ENCODE results near the gene IL17RE. TPM values are rescaled to one million over a fixed set of nuclear protein-coding genes. Genes with fewer than 3 reads are reported as not detected.

The IL17RE gene
- total and polyA plus RNA-seq, 2 experiments from 2014 or later = 1.1 to 3.4 TPM

GRCh38 chr3:9897408-9898372 is 5.0 kb upstream of the IL17RE start (continued):
- TF ChIP-seq ZNF462 (CRISPR knock-in tag; IDR thresholded peaks at IDR 0.05) = no peak
- TF ChIP-seq POLR2AphosphoS5 (IDR thresholded peaks at IDR 0.05; ENCODE audit: low read depth) = no peak
- TF ChIP-seq EZH2phosphoT487 (IDR thresholded peaks at IDR 0.05; ENCODE audit: unreplicated experiment) = no peak
- no peak for TF ChIP-seq ZNF114 (CRISPR knock-in tag; IDR thresholded peaks at IDR 0.05)

- Mint-ChIP-seq H3K36me3 (ENCODE audit: low read depth) (peaks cover 11% of the 10 kb centered on the region), H3K4me3 (no peak overlapping the region), H3K27me3 (ENCODE audit: insufficient read depth, low read depth, poor library complexity) (peaks cover 7% of the 10 kb centered on the region), H3K27ac (no peak overlapping the region), H3K4me1 (peaks cover 15% of the 10 kb centered on the region), H3K9me3 (no peaks in the 10 kb centered on the region)
- DNase-seq (ENCODE audit: low spot score) (no peak), ATAC-seq (no peak)
- Histone ChIP-seq H3K27ac (ENCODE audit: low read depth) (no peak overlapping the region), H2AFZ (no peak overlapping the region), H3F3A (replicated peaks; ENCODE audit: low read depth) (0 out of 2 replicates have a peak, but pooled peaks cover 2% of the 10 kb centered on the region), H3K27me3 (ENCODE audit: insufficient read depth) (no peaks in the 10 kb centered on the region), H3K4me1 (ENCODE audit: insufficient read depth) (peaks cover 16% of the 10 kb centered on the region), H4K20me1 (replicated peaks; ENCODE audit: insufficient read depth) (no peaks in the 10 kb centered on the region; the same call in 1 of the 2 replicates), H3K4me2 (no peak overlapping the region), H3K36me3 (ENCODE audit: insufficient read depth) (0 out of 2 replicates have a peak, but pooled peaks cover 4% of the 10 kb centered on the region), H3K9me2 (ENCODE audit: insufficient read depth) (no peaks in the 10 kb centered on the region), H3K79me2 (replicated peaks; ENCODE audit: insufficient read depth) (no peaks in the 10 kb centered on the region), H3K4me3 (no peak overlapping the region)
- TF ChIP-seq ZNF114 (CRISPR knock-in tag; IDR thresholded peaks at IDR 0.05) (no peak), ZNF331 (CRISPR knock-in tag; IDR thresholded peaks at IDR 0.05; ENCODE audit: low read depth) (no peak), ZNF462 (CRISPR knock-in tag; IDR thresholded peaks at IDR 0.05) (no peak)
Measured at GRCh38 chr3:9898467-9899241, 4.0 kb upstream of the IL17RE start.
